H9 (cell line): Measurements from ENCODE around the gene GATA2. TPM values are rescaled to one million over a fixed set of nuclear protein-coding genes. Genes with fewer than 3 reads are reported as not detected.
A peak's percentile ranks its signal among the peaks of the same experiment; 100 is the strongest.

Source experiments
- DNase-seq: peaks from one replicate; pipeline ENCODE4 v3.0.0-alpha.2; 2017
- H2AFZ ChIP-seq: one replicate; pipeline ENCODE4 v1.6.1; 2013; ENCODE audit warnings: mild to moderate bottlenecking, low read length, control low read depth, moderate library complexity
- H2AK5ac ChIP-seq: 2 replicates; pipeline ENCODE4 v1.6.1; 2013; ENCODE audit warnings: low read length, control low read depth, mixed read lengths; ENCODE audit not compliant: insufficient read length
- H2BK120ac ChIP-seq: one replicate; pipeline ENCODE4 v1.6.1; 2013; ENCODE audit warnings: low read depth, mild to moderate bottlenecking, low read length, control low read depth, inconsistent platforms; ENCODE audit not compliant: poor library complexity, severe bottlenecking
- H2BK12ac ChIP-seq: 2 replicates; pipeline ENCODE4 v1.6.1; 2013; ENCODE audit warnings: low read length, control low read depth, mixed read lengths, low read depth; ENCODE audit not compliant: insufficient read length
- H2BK15ac ChIP-seq: 2 replicates; pipeline ENCODE4 v1.6.1; 2013; ENCODE audit warnings: low read depth, low read length, control low read depth
- H2BK20ac ChIP-seq: one replicate; pipeline ENCODE4 v1.6.1; 2013; ENCODE audit warnings: low read depth, mild to moderate bottlenecking, low read length, control low read depth, inconsistent platforms; ENCODE audit not compliant: poor library complexity, severe bottlenecking
- H2BK5ac ChIP-seq: 2 replicates; pipeline ENCODE4 v1.6.1; 2013; ENCODE audit warnings: low read length, control low read depth, mixed read lengths; ENCODE audit not compliant: insufficient read length
- H3K14ac ChIP-seq: 2 replicates; pipeline ENCODE4 v1.6.1; 2013; ENCODE audit warnings: low read length, control low read depth; ENCODE audit not compliant: insufficient read depth
- H3K18ac ChIP-seq: 2 replicates; pipeline ENCODE4 v1.6.1; 2013; ENCODE audit warnings: low read depth, mild to moderate bottlenecking, mixed read lengths, low read length, control low read depth; ENCODE audit not compliant: insufficient read length
- H3K23ac ChIP-seq: 2 replicates; pipeline ENCODE4 v1.6.1; 2013; ENCODE audit warnings: low read length, control low read depth, mixed read lengths, low read depth; ENCODE audit not compliant: insufficient read length
- H3K23me2 ChIP-seq: 2 replicates; pipeline ENCODE4 v1.6.1; 2013; ENCODE audit warnings: low read depth, mild to moderate bottlenecking, mixed read lengths, low read length, control low read depth; ENCODE audit not compliant: insufficient read length, poor library complexity, severe bottlenecking
- H3K27ac ChIP-seq: 2 replicates; pipeline ENCODE4 v1.5.1; 2013; ENCODE audit warnings: low read length, control low read depth, mixed read lengths, low read depth; ENCODE audit not compliant: insufficient read length
- H3K27me3 ChIP-seq: 2 replicates; pipeline ENCODE4 v1.6.1; 2013; ENCODE audit warnings: low read length, control low read depth, inconsistent platforms; ENCODE audit not compliant: insufficient read depth
- H3K4ac ChIP-seq: 2 replicates; pipeline ENCODE4 v1.6.1; 2013; ENCODE audit warnings: low read depth, mild to moderate bottlenecking, control low read depth, inconsistent platforms, low read length, moderate library complexity
- H3K4me1 ChIP-seq: 2 replicates; pipeline ENCODE4 v1.6.1; 2013; ENCODE audit warnings: low read length, control low read depth, inconsistent platforms; ENCODE audit not compliant: insufficient read depth
- H3K4me2 ChIP-seq: 2 replicates; pipeline ENCODE4 v1.6.1; 2013; ENCODE audit warnings: low read length, control low read depth, mixed read lengths; ENCODE audit not compliant: insufficient read length, insufficient read depth
- H3K56ac ChIP-seq: 2 replicates; pipeline ENCODE4 v1.6.1; 2013; ENCODE audit warnings: low read depth, mild to moderate bottlenecking, mixed read lengths, low read length, control low read depth; ENCODE audit not compliant: insufficient read length
- H3K79me1 ChIP-seq: 2 replicates; pipeline ENCODE4 v1.6.1; 2013; ENCODE audit warnings: low read depth, mild to moderate bottlenecking, moderate library complexity, low read length, control low read depth, inconsistent platforms; ENCODE audit not compliant: insufficient read depth, poor library complexity, severe bottlenecking
- H3K79me2 ChIP-seq: 2 replicates; pipeline ENCODE4 v1.6.1; 2013; ENCODE audit warnings: low read length, control low read depth, inconsistent platforms; ENCODE audit not compliant: insufficient read depth
- H3K9ac ChIP-seq: 2 replicates; pipeline ENCODE4 v1.6.1; 2013; ENCODE audit warnings: low read length, control low read depth, mixed read lengths; ENCODE audit not compliant: insufficient read length; ENCODE audit errors: extremely low read depth
- H3K9me3 ChIP-seq: one replicate; pipeline ENCODE4 v1.6.1; 2013; ENCODE audit warnings: low read depth, low read length, inconsistent platforms; ENCODE audit not compliant: control insufficient read depth
- H3T11ph ChIP-seq: one replicate; pipeline ENCODE4 v1.6.1; 2013; ENCODE audit warnings: mild to moderate bottlenecking, low read length, control low read depth, inconsistent platforms
- H4K20me1 ChIP-seq: one replicate; pipeline ENCODE4 v1.6.1; 2013; ENCODE audit not compliant: control insufficient read depth, insufficient read length, insufficient read depth
- H4K5ac ChIP-seq: 2 replicates; pipeline ENCODE4 v1.6.1; 2013; ENCODE audit warnings: low read depth, mild to moderate bottlenecking, mixed read lengths, low read length, control low read depth; ENCODE audit not compliant: insufficient read length
- H4K8ac ChIP-seq: replicated peaks from 2 replicates; pipeline ENCODE4 v1.6.1; 2013; ENCODE audit warnings: low read length, control low read depth, mixed read lengths, low read depth; ENCODE audit not compliant: insufficient read length
- H4K91ac ChIP-seq: 2 replicates; pipeline ENCODE4 v1.6.1; 2013; ENCODE audit warnings: low read depth, mild to moderate bottlenecking, moderate library complexity, mixed read lengths, low read length, control low read depth; ENCODE audit not compliant: insufficient read length
- H3K27ac Mint-ChIP-seq, 3 experiments: 2 replicates in 2 of 3; 3 replicates in 1 of 3; pipeline ENCODE4 v1.8.0; 2020 to 2021; ENCODE audit warnings: mixed read lengths in 3 of 3, mild to moderate bottlenecking in 1 of 3, moderate library complexity in 1 of 3
- H3K27me3 Mint-ChIP-seq: 2 replicates; pipeline ENCODE4 v1.8.0; 2021; ENCODE audit warnings: low read depth, mild to moderate bottlenecking, moderate library complexity, mixed read lengths
- H3K36me3 Mint-ChIP-seq, 3 experiments: 2 replicates in 2 of 3; 3 replicates in 1 of 3; pipeline ENCODE4 v1.8.0; 2020 to 2021; ENCODE audit warnings: low read depth in 3 of 3, mixed read lengths in 3 of 3; ENCODE audit not compliant: insufficient read depth in 1 of 3
- H3K4me1 Mint-ChIP-seq, 2 experiments: 2 replicates each; pipeline ENCODE4 v1.8.0; 2020; ENCODE audit warnings: mixed read lengths in 2 of 2
- H3K4me3 Mint-ChIP-seq, 2 experiments: 2 replicates in 1 of 2; 3 replicates in 1 of 2; pipeline ENCODE4 v1.8.0; 2020 to 2021; ENCODE audit warnings: mild to moderate bottlenecking in 2 of 2, mixed read lengths in 2 of 2, moderate library complexity in 1 of 2
- H3K9me3 Mint-ChIP-seq, 2 experiments: 2 replicates in 1 of 2; 3 replicates in 1 of 2; pipeline ENCODE4 v1.8.0; 2020; ENCODE audit warnings: mild to moderate bottlenecking in 2 of 2, mixed read lengths in 2 of 2, moderate library complexity in 1 of 2
- WGBS: extraction: QIAGEN DNeasy Blood & Tissue Kit; methylation state at CpG from one replicate; pipeline ENCODE4 v1.1.7; 2013; ENCODE audit warnings: missing lambda C conversion rate, low lambda C conversion rate, mixed read lengths; ENCODE audit not compliant: insufficient read length; ENCODE audit errors: extremely low coverage; 5-methylcytosine and 5-hydroxymethylcytosine counted together
- total RNA-seq: library from RNA; stranded (reverse); gene quantifications from 2 replicates; pipeline ENCODE4 v1.2.1, GENCODE V29; 2021
- TF ChIP-seq, protein P1 (sequence below): fragments of 200-600 bp; sonication (generic); conservative IDR thresholded peaks from 3 replicates; pipeline ENCODE4 v1.8.0; 2021; ENCODE audit warnings: antibody characterized with exemption, mild to moderate bottlenecking

The GATA2 gene
- total RNA-seq, 1 experiment from 2014 or later, result 1.9 TPM

- Histone ChIP-seq H3K4me2 (no peak overlapping the region), H3K23ac (no peak overlapping the region), H2BK20ac (no peak overlapping the region), H4K91ac (no peak overlapping the region), H3K4me1 (peaks cover 2% of the 10 kb centered on the region; the same call in 1 of the 2 replicates), H3K18ac (no peak overlapping the region), H3T11ph (no peak overlapping the region), H2BK120ac (no peak overlapping the region), H3K27ac (no peak overlapping the region), H2BK15ac (no peak overlapping the region), H2BK5ac (no peak overlapping the region), H3K56ac (no peak overlapping the region), H3K79me2 (no peaks in the 10 kb centered on the region), H3K79me1 (no peaks in the 10 kb centered on the region), H2AFZ (no peak overlapping the region), H3K9ac (no peak overlapping the region), H3K27me3 (peaks cover 22% of the 10 kb centered on the region; the same call in 1 of the 2 replicates), H4K8ac (no peak overlapping the region), H3K4ac (no peak overlapping the region), H2BK12ac (no peak overlapping the region), H2AK5ac (no peak overlapping the region), H4K20me1 (no peaks in the 10 kb centered on the region), H4K5ac (no peak overlapping the region), H3K23me2 (peaks cover 11% of the 10 kb centered on the region), H3K14ac (no peak overlapping the region), H3K9me3 (no peaks in the 10 kb centered on the region)
- H3K36me3 Mint-ChIP-seq, result no peaks in the 10 kb centered on the region; a peak in 2 of 7 replicates
- DNase-seq, result no peak
- H3K4me1 Mint-ChIP-seq, result peaks cover 49 to 67% of the 10 kb centered on the region in 2 experiments
- no peaks in the 10 kb centered on the region; a peak in 1 of 5 replicates for H3K9me3 Mint-ChIP-seq
- TF ChIP-seq, protein P1, sequence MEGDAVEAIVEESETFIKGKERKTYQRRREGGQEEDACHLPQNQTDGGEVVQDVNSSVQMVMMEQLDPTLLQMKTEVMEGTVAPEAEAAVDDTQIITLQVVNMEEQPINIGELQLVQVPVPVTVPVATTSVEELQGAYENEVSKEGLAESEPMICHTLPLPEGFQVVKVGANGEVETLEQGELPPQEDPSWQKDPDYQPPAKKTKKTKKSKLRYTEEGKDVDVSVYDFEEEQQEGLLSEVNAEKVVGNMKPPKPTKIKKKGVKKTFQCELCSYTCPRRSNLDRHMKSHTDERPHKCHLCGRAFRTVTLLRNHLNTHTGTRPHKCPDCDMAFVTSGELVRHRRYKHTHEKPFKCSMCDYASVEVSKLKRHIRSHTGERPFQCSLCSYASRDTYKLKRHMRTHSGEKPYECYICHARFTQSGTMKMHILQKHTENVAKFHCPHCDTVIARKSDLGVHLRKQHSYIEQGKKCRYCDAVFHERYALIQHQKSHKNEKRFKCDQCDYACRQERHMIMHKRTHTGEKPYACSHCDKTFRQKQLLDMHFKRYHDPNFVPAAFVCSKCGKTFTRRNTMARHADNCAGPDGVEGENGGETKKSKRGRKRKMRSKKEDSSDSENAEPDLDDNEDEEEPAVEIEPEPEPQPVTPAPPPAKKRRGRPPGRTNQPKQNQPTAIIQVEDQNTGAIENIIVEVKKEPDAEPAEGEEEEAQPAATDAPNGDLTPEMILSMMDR, result no peak
- H3K27me3 Mint-ChIP-seq, result peaks cover 81% of the 10 kb centered on the region
- H3K27ac Mint-ChIP-seq, result no peak overlapping the region
- no CpG with 5 or more reads among the region's 8 CpGs for WGBS
- peak overlapping the region in 1 of 2 experiments; percentile 25; a peak in 1 of 5 replicates for H3K4me3 Mint-ChIP-seq
These were observed 62.3 kb downstream of the GATA2 start for GRCh38 chr3:128430731-128431130.
